ENCODE results near the gene PSMG3.

Gene PSMG3

GRCh38 chr7:1531263-1531978, 38.4 kb downstream of the PSMG3 start:
- peaks cover 35% of the 10 kb centered on the region for H3K27me3 ChIP-seq (ENCODE audit: insufficient read depth, low read depth)
- no peak overlapping the region for H3K27ac ChIP-seq
- peaks cover 2% of the 10 kb centered on the region; the same call in 1 of the 2 replicates for H4K20me1 ChIP-seq (ENCODE audit: insufficient read depth)
- peaks cover 51% of the 10 kb centered on the region for H3K79me2 ChIP-seq (ENCODE audit: insufficient read depth, low read depth)
- no peak overlapping the region for H3K4me3 ChIP-seq (IDR thresholded peaks at IDR 0.05; ENCODE audit: insufficient read depth, low read depth, low read length)
- TF ChIP-seq, protein P1, sequence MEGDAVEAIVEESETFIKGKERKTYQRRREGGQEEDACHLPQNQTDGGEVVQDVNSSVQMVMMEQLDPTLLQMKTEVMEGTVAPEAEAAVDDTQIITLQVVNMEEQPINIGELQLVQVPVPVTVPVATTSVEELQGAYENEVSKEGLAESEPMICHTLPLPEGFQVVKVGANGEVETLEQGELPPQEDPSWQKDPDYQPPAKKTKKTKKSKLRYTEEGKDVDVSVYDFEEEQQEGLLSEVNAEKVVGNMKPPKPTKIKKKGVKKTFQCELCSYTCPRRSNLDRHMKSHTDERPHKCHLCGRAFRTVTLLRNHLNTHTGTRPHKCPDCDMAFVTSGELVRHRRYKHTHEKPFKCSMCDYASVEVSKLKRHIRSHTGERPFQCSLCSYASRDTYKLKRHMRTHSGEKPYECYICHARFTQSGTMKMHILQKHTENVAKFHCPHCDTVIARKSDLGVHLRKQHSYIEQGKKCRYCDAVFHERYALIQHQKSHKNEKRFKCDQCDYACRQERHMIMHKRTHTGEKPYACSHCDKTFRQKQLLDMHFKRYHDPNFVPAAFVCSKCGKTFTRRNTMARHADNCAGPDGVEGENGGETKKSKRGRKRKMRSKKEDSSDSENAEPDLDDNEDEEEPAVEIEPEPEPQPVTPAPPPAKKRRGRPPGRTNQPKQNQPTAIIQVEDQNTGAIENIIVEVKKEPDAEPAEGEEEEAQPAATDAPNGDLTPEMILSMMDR (conservative IDR thresholded peaks at IDR 0.05; ENCODE audit: low read depth, low read length) = no peak
- H3K9ac ChIP-seq = peak overlapping the region; percentile 86
- H3K36me3 ChIP-seq (ENCODE audit: insufficient read depth) = no peaks in the 10 kb centered on the region; the same call in 1 of the 2 replicates
- H2AFZ ChIP-seq (ENCODE audit: low read depth) = no peak overlapping the region; the same call in 1 of the 2 replicates
- H3K4me2 ChIP-seq = peak overlapping the region; percentile 78
- H3K4me1 ChIP-seq (ENCODE audit: low read depth, poor library complexity, severe bottlenecking) = peaks cover 8% of the 10 kb centered on the region

GRCh38 chr7:1530946-1531262, 38.9 kb downstream of the PSMG3 start:
- no peak overlapping the region for H3K4me3 ChIP-seq (IDR thresholded peaks at IDR 0.05; ENCODE audit: insufficient read depth, low read depth, low read length)
- peaks cover 48% of the 10 kb centered on the region for H3K79me2 ChIP-seq (ENCODE audit: insufficient read depth, low read depth)
- peaks cover 38% of the 10 kb centered on the region for H3K27me3 ChIP-seq (ENCODE audit: insufficient read depth, low read depth)
- H3K4me1 ChIP-seq (ENCODE audit: low read depth, poor library complexity, severe bottlenecking) = peaks cover 8% of the 10 kb centered on the region
- TF ChIP-seq, protein P1 (conservative IDR thresholded peaks at IDR 0.05; ENCODE audit: low read depth, low read length) = no peak
- H3K4me2 ChIP-seq = no peak overlapping the region
- no peak overlapping the region for H2AFZ ChIP-seq (ENCODE audit: low read depth)
- no peaks in the 10 kb centered on the region; the same call in 1 of the 2 replicates for H3K36me3 ChIP-seq (ENCODE audit: insufficient read depth)
- H4K20me1 ChIP-seq (ENCODE audit: insufficient read depth) = peaks cover 2% of the 10 kb centered on the region; the same call in 1 of the 2 replicates
- H3K27ac ChIP-seq = no peak overlapping the region
- H3K9ac ChIP-seq = peak overlapping the region; percentile 86

- no peak overlapping the region for H3K4me3 ChIP-seq (IDR thresholded peaks at IDR 0.05; ENCODE audit: insufficient read depth, low read depth, low read length)
- H3K4me1 ChIP-seq (ENCODE audit: low read depth, poor library complexity, severe bottlenecking) = peaks cover 8% of the 10 kb centered on the region
- no peak overlapping the region for H3K4me2 ChIP-seq
- peaks cover 51% of the 10 kb centered on the region for H3K27me3 ChIP-seq (ENCODE audit: insufficient read depth, low read depth)
- peaks cover 34% of the 10 kb centered on the region for H3K79me2 ChIP-seq (ENCODE audit: insufficient read depth, low read depth)
- no peaks in the 10 kb centered on the region for H3K36me3 ChIP-seq (ENCODE audit: insufficient read depth)
- TF ChIP-seq, protein P1 (conservative IDR thresholded peaks at IDR 0.05; ENCODE audit: low read depth, low read length) = no peak
- no peak overlapping the region for H3K9ac ChIP-seq
- no peak overlapping the region for H3K27ac ChIP-seq
- no peak overlapping the region for H2AFZ ChIP-seq (ENCODE audit: low read depth)
- peaks cover 2% of the 10 kb centered on the region; the same call in 1 of the 2 replicates for H4K20me1 ChIP-seq (ENCODE audit: insufficient read depth)
Observed at GRCh38 chr7:1529383-1530116, 40.3 kb downstream of the PSMG3 start.

DNA sequence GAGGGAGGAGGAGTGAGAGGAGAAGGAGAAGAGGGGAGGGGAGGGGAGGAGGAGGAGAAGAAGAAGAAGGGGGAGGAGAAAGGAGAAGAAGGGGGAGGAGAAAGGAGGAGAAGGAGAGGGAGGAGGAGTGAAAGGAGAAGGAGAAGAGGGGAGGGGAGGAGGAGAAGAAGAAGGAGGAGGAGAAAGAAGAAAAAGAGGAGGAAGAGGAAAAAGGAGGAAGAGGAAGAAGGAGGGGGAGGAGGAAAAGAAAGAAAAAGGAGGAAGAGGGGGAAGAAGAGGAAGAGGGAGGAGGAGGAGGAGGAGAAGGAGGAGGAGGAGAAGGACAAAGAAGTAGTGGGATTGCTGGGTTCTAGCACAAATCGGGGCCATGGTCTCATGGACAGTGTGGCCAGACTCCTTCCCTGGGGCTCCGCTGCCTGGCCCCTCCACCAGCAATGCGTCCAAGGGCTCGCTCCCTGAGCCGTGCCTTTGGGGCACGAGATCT, 43.5 kb downstream of the PSMG3 start:
- H3K27me3 ChIP-seq (ENCODE audit: insufficient read depth, low read depth) = peaks cover 73% of the 10 kb centered on the region
- peaks cover 2% of the 10 kb centered on the region for H3K79me2 ChIP-seq (ENCODE audit: insufficient read depth, low read depth)
- TF ChIP-seq, protein P1 (conservative IDR thresholded peaks at IDR 0.05; ENCODE audit: low read depth, low read length) = no peak
- H3K4me1 ChIP-seq (ENCODE audit: low read depth, poor library complexity, severe bottlenecking) = no peaks in the 10 kb centered on the region
- H2AFZ ChIP-seq (ENCODE audit: low read depth) = no peak overlapping the region
- no peak overlapping the region for H3K4me2 ChIP-seq
- no peaks in the 10 kb centered on the region for H4K20me1 ChIP-seq (ENCODE audit: insufficient read depth)
- H3K27ac ChIP-seq = no peak overlapping the region
- no peak overlapping the region for H3K9ac ChIP-seq
- no peak overlapping the region for H3K4me3 ChIP-seq (IDR thresholded peaks at IDR 0.05; ENCODE audit: insufficient read depth, low read depth, low read length)
- H3K36me3 ChIP-seq (ENCODE audit: insufficient read depth) = no peaks in the 10 kb centered on the region
